ENCODE data around the gene DEPDC5. TPM values are rescaled to one million over a fixed set of nuclear protein-coding genes. Genes with fewer than 3 reads are reported as not detected.
"Not testable (repeated sequence)": the region's sequence is repeated elsewhere in the genome, so short reads cannot be mapped to it uniquely, and the experiment has no call there.

DEPDC5 gene
- total RNA-seq, 1 donor from 2014 or later, result 37.1 TPM

DNA sequence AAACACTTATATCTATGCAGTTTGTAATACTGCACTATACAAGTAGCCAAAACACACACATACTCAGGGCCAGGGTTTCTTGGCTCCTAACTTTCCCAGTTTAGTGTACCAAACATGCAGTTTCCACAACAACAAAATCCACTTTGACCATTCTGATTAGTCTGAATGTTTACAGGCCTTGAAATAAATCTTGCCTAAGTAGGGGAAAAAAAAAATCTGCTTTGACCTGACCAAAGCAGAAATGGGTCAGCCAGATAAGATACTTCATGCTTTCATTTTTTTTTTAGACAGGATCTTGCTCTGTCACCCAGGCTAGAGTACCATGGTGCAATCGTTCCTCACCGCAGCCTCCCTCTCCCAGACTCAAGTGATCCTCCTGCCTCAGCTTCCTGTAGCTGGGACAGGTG is 14.0 kb upstream of the DEPDC5 start:
- Histone ChIP-seq H3K79me2 (ENCODE audit: low read depth) (peaks cover 100% of the 10 kb centered on the region), H3K4me3 (no peak overlapping the region), H3K4me2 (no peak overlapping the region), H3K4me1 (no peaks in the 10 kb centered on the region), H3K9ac (peak overlapping the region; percentile 42), H3K36me3 (no peaks in the 10 kb centered on the region), H3K9me3 (ENCODE audit: low read depth) (no peaks in the 10 kb centered on the region), H3K27me3 (no peaks in the 10 kb centered on the region), H4K20me1 (ENCODE audit: low read depth) (peaks cover 95% of the 10 kb centered on the region), H2AFZ (replicated peaks) (no peak overlapping the region), H3F3A (ENCODE audit: low read depth) (peaks cover 10% of the 10 kb centered on the region), H3K27ac (peak overlapping the region; percentile 38)
- DNase-seq (ENCODE audit: low spot score), result no peak
- no peak overlapping the region for H3K27ac Mint-ChIP-seq
- no peaks in the 10 kb centered on the region for H3K27me3 Mint-ChIP-seq (ENCODE audit: insufficient read depth, low read depth)
- H3K9me3 Mint-ChIP-seq, result no peaks in the 10 kb centered on the region
- H3K4me1 Mint-ChIP-seq, result peaks cover 4% of the 10 kb centered on the region
- no peak overlapping the region for H3K4me3 Mint-ChIP-seq
- no peak for TF ChIP-seq EZH2 (IDR thresholded peaks at IDR 0.05)
- TF ChIP-seq, protein P1, sequence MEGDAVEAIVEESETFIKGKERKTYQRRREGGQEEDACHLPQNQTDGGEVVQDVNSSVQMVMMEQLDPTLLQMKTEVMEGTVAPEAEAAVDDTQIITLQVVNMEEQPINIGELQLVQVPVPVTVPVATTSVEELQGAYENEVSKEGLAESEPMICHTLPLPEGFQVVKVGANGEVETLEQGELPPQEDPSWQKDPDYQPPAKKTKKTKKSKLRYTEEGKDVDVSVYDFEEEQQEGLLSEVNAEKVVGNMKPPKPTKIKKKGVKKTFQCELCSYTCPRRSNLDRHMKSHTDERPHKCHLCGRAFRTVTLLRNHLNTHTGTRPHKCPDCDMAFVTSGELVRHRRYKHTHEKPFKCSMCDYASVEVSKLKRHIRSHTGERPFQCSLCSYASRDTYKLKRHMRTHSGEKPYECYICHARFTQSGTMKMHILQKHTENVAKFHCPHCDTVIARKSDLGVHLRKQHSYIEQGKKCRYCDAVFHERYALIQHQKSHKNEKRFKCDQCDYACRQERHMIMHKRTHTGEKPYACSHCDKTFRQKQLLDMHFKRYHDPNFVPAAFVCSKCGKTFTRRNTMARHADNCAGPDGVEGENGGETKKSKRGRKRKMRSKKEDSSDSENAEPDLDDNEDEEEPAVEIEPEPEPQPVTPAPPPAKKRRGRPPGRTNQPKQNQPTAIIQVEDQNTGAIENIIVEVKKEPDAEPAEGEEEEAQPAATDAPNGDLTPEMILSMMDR (IDR thresholded peaks at IDR 0.05), result no peak
- no peak for TF ChIP-seq EZH2phosphoT487 (IDR thresholded peaks at IDR 0.05)
- H3K36me3 Mint-ChIP-seq, result peaks cover 21% of the 10 kb centered on the region

DNA sequence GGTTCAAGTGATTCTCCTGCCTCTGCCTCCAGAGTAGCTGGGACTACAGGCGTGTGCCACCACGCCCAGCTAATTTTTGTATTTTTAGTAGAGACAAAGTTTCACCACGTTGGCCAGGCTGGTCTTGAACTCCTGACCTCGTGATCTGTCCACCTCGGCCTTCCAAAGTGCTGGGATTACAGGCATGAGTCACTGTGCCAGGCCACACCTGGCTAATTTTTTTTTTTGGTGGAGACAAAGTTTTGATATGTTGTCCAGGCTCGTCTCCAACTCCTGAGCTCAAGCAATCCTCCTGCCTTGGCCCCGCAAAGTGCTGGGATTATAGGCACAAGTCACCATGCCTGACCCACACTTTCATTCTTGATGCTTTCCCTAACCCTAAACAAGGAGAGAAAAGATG is 13.5 kb upstream of the DEPDC5 start:
- not testable (repeated sequence) for H2AFZ ChIP-seq (replicated peaks); DNase-seq (ENCODE audit: low spot score); H3K27me3 ChIP-seq; H3K27me3 Mint-ChIP-seq (ENCODE audit: insufficient read depth, low read depth); H3K9me3 ChIP-seq (ENCODE audit: low read depth); H3K36me3 ChIP-seq; H3K9me3 Mint-ChIP-seq; H3K27ac Mint-ChIP-seq; H3K4me2 ChIP-seq; H3K9ac ChIP-seq; H3K4me1 ChIP-seq; H3K4me3 Mint-ChIP-seq; H3F3A ChIP-seq (ENCODE audit: low read depth); H3K4me3 ChIP-seq; H3K4me1 Mint-ChIP-seq; H3K27ac ChIP-seq
- Histone ChIP-seq H4K20me1 (ENCODE audit: low read depth) (peaks cover 95% of the 10 kb centered on the region), H3K79me2 (ENCODE audit: low read depth) (peaks cover 100% of the 10 kb centered on the region)
- H3K36me3 Mint-ChIP-seq, result peaks cover 20% of the 10 kb centered on the region

GRCh38 chr22:31742115-31742514 is 11.7 kb upstream of the DEPDC5 start:
- Histone ChIP-seq H3K79me2 (ENCODE audit: low read depth) (peaks cover 100% of the 10 kb centered on the region), H3K27me3 (no peaks in the 10 kb centered on the region), H3K9me3 (ENCODE audit: low read depth) (no peaks in the 10 kb centered on the region), H3K4me1 (peaks cover 3% of the 10 kb centered on the region), H3K4me3 (no peak overlapping the region), H4K20me1 (ENCODE audit: low read depth) (peaks cover 92% of the 10 kb centered on the region), H2AFZ (replicated peaks) (no peak overlapping the region), H3K9ac (no peak overlapping the region), H3K27ac (no peak overlapping the region), H3K36me3 (peaks cover 5% of the 10 kb centered on the region), H3F3A (ENCODE audit: low read depth) (peaks cover 21% of the 10 kb centered on the region), H3K4me2 (no peak overlapping the region)
- DNase-seq (ENCODE audit: low spot score), result no peak
- Mint-ChIP-seq H3K4me1 (peaks cover 4% of the 10 kb centered on the region), H3K27me3 (ENCODE audit: insufficient read depth, low read depth) (no peaks in the 10 kb centered on the region), H3K27ac (no peak overlapping the region), H3K36me3 (peaks cover 18% of the 10 kb centered on the region), H3K4me3 (no peak overlapping the region), H3K9me3 (no peaks in the 10 kb centered on the region)
- TF ChIP-seq EZH2phosphoT487 (IDR thresholded peaks at IDR 0.05), result no peak
- no peak for TF ChIP-seq EZH2 (IDR thresholded peaks at IDR 0.05)

GRCh38 chr22:31742682-31743081 is 11.1 kb upstream of the DEPDC5 start:
- peaks cover 86% of the 10 kb centered on the region for H4K20me1 ChIP-seq (ENCODE audit: low read depth)
- no peaks in the 10 kb centered on the region for H3K27me3 ChIP-seq
- peaks cover 100% of the 10 kb centered on the region for H3K79me2 ChIP-seq (ENCODE audit: low read depth)
- TF ChIP-seq, protein P1 (IDR thresholded peaks at IDR 0.05), result no peak
- TF ChIP-seq EZH2phosphoT487 (IDR thresholded peaks at IDR 0.05) (no peak), EZH2 (IDR thresholded peaks at IDR 0.05) (no peak)
- H2AFZ ChIP-seq (replicated peaks), result no peak overlapping the region
- H3K36me3 ChIP-seq, result peaks cover 5% of the 10 kb centered on the region
- no peaks in the 10 kb centered on the region for H3K9me3 ChIP-seq (ENCODE audit: low read depth)
- H3F3A ChIP-seq (ENCODE audit: low read depth), result peaks cover 27% of the 10 kb centered on the region
- no peak overlapping the region for H3K27ac ChIP-seq
- H3K9ac ChIP-seq, result no peak overlapping the region
- H3K27ac Mint-ChIP-seq, result no peak overlapping the region
- peaks cover 10% of the 10 kb centered on the region for H3K4me1 Mint-ChIP-seq
- no peak for DNase-seq (ENCODE audit: low spot score)
- H3K27me3 Mint-ChIP-seq (ENCODE audit: insufficient read depth, low read depth), result no peaks in the 10 kb centered on the region
- H3K4me3 Mint-ChIP-seq, result no peak overlapping the region
- no peaks in the 10 kb centered on the region for H3K9me3 Mint-ChIP-seq
- no peak overlapping the region for H3K4me3 ChIP-seq
- H3K36me3 Mint-ChIP-seq, result peaks cover 18% of the 10 kb centered on the region
- no peak overlapping the region for H3K4me2 ChIP-seq
- peaks cover 7% of the 10 kb centered on the region for H3K4me1 ChIP-seq

Data from neural progenitor cell (in vitro differentiated cells).